OCI-LY1 (cell line): Measurements from ENCODE around the gene TRMT61A.

Experiments
- H2AFZ ChIP-seq: fragments of 200-600 bp; sonication (generic), shearing (Covaris generic); 2 replicates; pipeline ENCODE4 v1.6.0; 2014; ENCODE audit warnings: antibody characterized with exemption, mild to moderate bottlenecking, low read length
- H3F3A ChIP-seq: fragments of 200-600 bp; sonication (generic), shearing (Covaris generic); 2 replicates; pipeline ENCODE4 v1.6.0; 2014; ENCODE audit warnings: mild to moderate bottlenecking, antibody characterized with exemption, low read length, moderate library complexity; ENCODE audit not compliant: insufficient read depth
- H3K27ac ChIP-seq: fragments of 200-600 bp; sonication (generic); 2 replicates; pipeline ENCODE4 v1.5.1; 2014; ENCODE audit warnings: low read length, mixed run types, mild to moderate bottlenecking, low read depth; ENCODE audit not compliant: poor library complexity, severe bottlenecking
- H3K27me3 ChIP-seq: fragments of 200-600 bp; sonication (generic); 2 replicates; pipeline ENCODE4 v1.6.0; 2014; ENCODE audit warnings: antibody characterized with exemption, mild to moderate bottlenecking, low read length, moderate library complexity; ENCODE audit not compliant: insufficient read depth
- H3K36me3 ChIP-seq: fragments of 200-600 bp; sonication (generic); 2 replicates; pipeline ENCODE4 v1.6.1; 2014; ENCODE audit warnings: mild to moderate bottlenecking, antibody characterized with exemption, low read length, moderate library complexity, mixed read lengths; ENCODE audit not compliant: insufficient read depth
- H3K4me1 ChIP-seq: fragments of 200-600 bp; sonication (generic); 2 replicates; pipeline ENCODE4 v1.5.1; 2014; ENCODE audit warnings: mild to moderate bottlenecking, low read length, moderate library complexity; ENCODE audit not compliant: insufficient read depth, severe bottlenecking
- H3K4me2 ChIP-seq: fragments of 200-600 bp; sonication (generic), shearing (Covaris generic); 2 replicates; pipeline ENCODE4 v1.6.1; 2014; ENCODE audit warnings: low read length
- H3K4me3 ChIP-seq: fragments of 200-600 bp; sonication (generic); 2 replicates; pipeline ENCODE4 v1.5.1; 2014; ENCODE audit warnings: low read length, low read depth, mild to moderate bottlenecking, mixed read lengths; ENCODE audit not compliant: poor library complexity, severe bottlenecking
- H3K79me2 ChIP-seq: fragments of 200-600 bp; shearing (Covaris generic); 2 replicates; pipeline ENCODE4 v1.6.1; 2016; ENCODE audit warnings: mixed run types, low read length, mixed read lengths; ENCODE audit not compliant: insufficient read depth
- H3K9ac ChIP-seq: fragments of 200-600 bp; sonication (generic), shearing (Covaris generic); 2 replicates; pipeline ENCODE4 v1.6.1; 2014; ENCODE audit warnings: mild to moderate bottlenecking, low read length, mixed read lengths
- H3K9me2 ChIP-seq: fragments of 200-600 bp; sonication (generic), shearing (Covaris generic); 2 replicates; pipeline ENCODE4 v1.6.1; 2014; ENCODE audit warnings: low read depth, mild to moderate bottlenecking, low read length, mixed read lengths
- H3K9me3 ChIP-seq: fragments of 200-600 bp; shearing (Covaris generic); 2 replicates; pipeline ENCODE4 v1.6.1; 2014; ENCODE audit warnings: low read length, mixed read lengths
- H4K20me1 ChIP-seq: fragments of 200-600 bp; sonication (generic), shearing (Covaris generic); 2 replicates; pipeline ENCODE4 v1.6.0; 2016; ENCODE audit warnings: mild to moderate bottlenecking, low read length; ENCODE audit not compliant: insufficient read depth
- CTCF ChIP-seq: fragments of 200-600 bp; sonication (generic), shearing (Covaris generic); IDR thresholded peaks from 2 replicates; pipeline ENCODE4 v1.5.1; 2017; ENCODE audit warnings: mild to moderate bottlenecking, antibody characterized with exemption, low read length, moderate library complexity, mixed read lengths
- EZH2 ChIP-seq: fragments of 200-600 bp; sonication (generic), shearing (Covaris generic); IDR thresholded peaks from 2 replicates; pipeline ENCODE4 v1.8.0; 2017; ENCODE audit warnings: borderline replicate concordance, mixed run types, mild to moderate bottlenecking, antibody characterized with exemption, low read length, moderate library complexity, mixed read lengths

Gene TRMT61A

GRCh38 chr14:103537175-103537990 is 8.4 kb downstream of the TRMT61A start:
- no peak overlapping the region for H3K9ac ChIP-seq
- TF ChIP-seq EZH2 (no peak), CTCF (no peak)

GRCh38 chr14:103538291-103539055 is 9.5 kb downstream of the TRMT61A start:
- H3K9me2 ChIP-seq: no peaks in the 10 kb centered on the region
- H2AFZ ChIP-seq: no peak overlapping the region
- no peaks in the 10 kb centered on the region for H3K4me1 ChIP-seq
- peaks cover 16% of the 10 kb centered on the region; the same call in 1 of the 2 replicates for H3K36me3 ChIP-seq
- no peaks in the 10 kb centered on the region for H4K20me1 ChIP-seq
- no peaks in the 10 kb centered on the region for H3F3A ChIP-seq
- H3K79me2 ChIP-seq: no peaks in the 10 kb centered on the region
- 0 out of 2 replicates have a peak, but pooled peaks cover 6% of the 10 kb centered on the region for H3K27me3 ChIP-seq
- no peaks in the 10 kb centered on the region for H3K9me3 ChIP-seq
- H3K4me2 ChIP-seq: no peak overlapping the region
- TF ChIP-seq EZH2 (no peak), CTCF (no peak)
- H3K27ac ChIP-seq: no peak overlapping the region
- no peak overlapping the region for H3K9ac ChIP-seq
- H3K4me3 ChIP-seq: no peak overlapping the region

More at GRCh38 chr14:103537175-103537990, 8.4 kb downstream of the TRMT61A start:
- Histone ChIP-seq H3K36me3 (peaks cover 21% of the 10 kb centered on the region; the same call in 1 of the 2 replicates), H3K4me1 (no peaks in the 10 kb centered on the region), H3K4me3 (no peak overlapping the region), H3K79me2 (no peaks in the 10 kb centered on the region), H3K9me3 (no peaks in the 10 kb centered on the region), H3F3A (no peaks in the 10 kb centered on the region), H2AFZ (no peak overlapping the region), H3K9me2 (no peaks in the 10 kb centered on the region), H4K20me1 (no peaks in the 10 kb centered on the region), H3K27me3 (0 out of 2 replicates have a peak, but pooled peaks cover 6% of the 10 kb centered on the region), H3K27ac (no peak overlapping the region), H3K4me2 (no peak overlapping the region)

- peaks cover 11% of the 10 kb centered on the region; the same call in 1 of the 2 replicates for H3K36me3 ChIP-seq
- H3K27me3 ChIP-seq: 0 out of 2 replicates have a peak, but pooled peaks cover 6% of the 10 kb centered on the region
- no peak overlapping the region for H3K4me3 ChIP-seq
- H3K4me2 ChIP-seq: no peak overlapping the region
- H3K4me1 ChIP-seq: no peaks in the 10 kb centered on the region
- TF ChIP-seq EZH2 (no peak), CTCF (no peak; the same call in 1 of the 2 replicates)
- H3K27ac ChIP-seq: no peak overlapping the region
- no peaks in the 10 kb centered on the region for H4K20me1 ChIP-seq
- H3F3A ChIP-seq: no peaks in the 10 kb centered on the region
- no peak overlapping the region for H3K9ac ChIP-seq
- H3K79me2 ChIP-seq: no peaks in the 10 kb centered on the region
- no peaks in the 10 kb centered on the region for H3K9me2 ChIP-seq
- no peaks in the 10 kb centered on the region for H3K9me3 ChIP-seq
- H2AFZ ChIP-seq: no peak overlapping the region
These were observed 10.2 kb downstream of the TRMT61A start for GRCh38 chr14:103539056-103539825.
